Stimulated activated CD4-positive, alpha-beta T cell treated with anti-CD3 and anti-CD28 coated beads, Interleukin-1b, Interleukin-23, amount 100 ng/mL, for 24 hours (primary cell): Measurements from ENCODE around the gene SMTNL2.
A peak's percentile ranks its signal among the peaks of the same experiment; 100 is the strongest.

Experiments
- DNase-seq, 4 experiments: peaks; one replicate each; pipeline ENCODE4 v3.0.0-alpha.2; 2020; ENCODE audit warnings: low read depth in 4 of 4, low spot score in 1 of 4

The SMTNL2 gene

GRCh38 chr17:4584101-4584916 lies at the start of gene SMTNL2:
TSS of gene SMTNL2 (plus strand) at chr17:4584529. CDS start at chr17:4584606, 77 bp downstream.
- DNase-seq = peak in 1 of 4 experiments; percentile 20

GRCh38 chr17:4534928-4535666 lies 49.2 kb upstream of the SMTNL2 start:
- DNase-seq = no peak

- DNase-seq = no peak
Observed at GRCh38 chr17:4535667-4536258, 48.6 kb upstream of the SMTNL2 start.

GRCh38 chr17:4536259-4536741 lies 48.0 kb upstream of the SMTNL2 start:
- DNase-seq = no peak

GRCh38 chr17:4536742-4537411 lies 47.5 kb upstream of the SMTNL2 start:
- DNase-seq = no peak

- no peak for DNase-seq
Observed at GRCh38 chr17:4537451-4538235, 46.7 kb upstream of the SMTNL2 start.

GRCh38 chr17:4538236-4539002 lies 45.9 kb upstream of the SMTNL2 start:
- no peak for DNase-seq

GRCh38 chr17:4539025-4539424 lies 45.3 kb upstream of the SMTNL2 start:
- no peak for DNase-seq

GRCh38 chr17:4539576-4540223 lies 44.6 kb upstream of the SMTNL2 start:
- DNase-seq = no peak

- no peak for DNase-seq
Observed at GRCh38 chr17:4540224-4540651, 44.1 kb upstream of the SMTNL2 start.

GRCh38 chr17:4540687-4541327 lies 43.5 kb upstream of the SMTNL2 start:
- no peak for DNase-seq

GRCh38 chr17:4541328-4542002 lies 42.9 kb upstream of the SMTNL2 start:
- DNase-seq = no peak

- no peak for DNase-seq
Observed at GRCh38 chr17:4542003-4542725, 42.2 kb upstream of the SMTNL2 start.

GRCh38 chr17:4542726-4543191 lies 41.6 kb upstream of the SMTNL2 start:
- no peak for DNase-seq

GRCh38 chr17:4543557-4544026 lies 40.7 kb upstream of the SMTNL2 start:
- no peak for DNase-seq

GRCh38 chr17:4544135-4544950 lies 40.0 kb upstream of the SMTNL2 start:
- no peak for DNase-seq

GRCh38 chr17:4544951-4545216 lies 39.4 kb upstream of the SMTNL2 start:
- DNase-seq = no peak
